ENCODE measurements around the gene KRTAP12-2. TPM values are rescaled to one million over a fixed set of nuclear protein-coding genes. Genes with fewer than 3 reads are reported as not detected.
A peak's percentile ranks its signal among the peaks of the same experiment; 100 is the strongest.
"Not testable (repeated sequence)": the region's sequence is repeated elsewhere in the genome, so short reads cannot be mapped to it uniquely, and the experiment has no call there.

KRTAP12-2 gene
- total RNA-seq, 1 experiment from 2014 or later, result not detected

- H3K27ac ChIP-seq, result no peak overlapping the region
- no peaks in the 10 kb centered on the region for H3K27me3 ChIP-seq
- no peaks in the 10 kb centered on the region for H3K36me3 ChIP-seq
- peaks cover 8% of the 10 kb centered on the region; the same call in 1 of the 2 replicates for H3K4me1 ChIP-seq
- no peak overlapping the region for H3K4me3 ChIP-seq
- no peaks in the 10 kb centered on the region; the same call in 1 of the 2 replicates for H3K9me3 ChIP-seq (replicated peaks)
- no peak for DNase-seq
Observed at GRCh38 chr21:44682580-44683151, 15.9 kb upstream of the KRTAP12-2 start.

DNA sequence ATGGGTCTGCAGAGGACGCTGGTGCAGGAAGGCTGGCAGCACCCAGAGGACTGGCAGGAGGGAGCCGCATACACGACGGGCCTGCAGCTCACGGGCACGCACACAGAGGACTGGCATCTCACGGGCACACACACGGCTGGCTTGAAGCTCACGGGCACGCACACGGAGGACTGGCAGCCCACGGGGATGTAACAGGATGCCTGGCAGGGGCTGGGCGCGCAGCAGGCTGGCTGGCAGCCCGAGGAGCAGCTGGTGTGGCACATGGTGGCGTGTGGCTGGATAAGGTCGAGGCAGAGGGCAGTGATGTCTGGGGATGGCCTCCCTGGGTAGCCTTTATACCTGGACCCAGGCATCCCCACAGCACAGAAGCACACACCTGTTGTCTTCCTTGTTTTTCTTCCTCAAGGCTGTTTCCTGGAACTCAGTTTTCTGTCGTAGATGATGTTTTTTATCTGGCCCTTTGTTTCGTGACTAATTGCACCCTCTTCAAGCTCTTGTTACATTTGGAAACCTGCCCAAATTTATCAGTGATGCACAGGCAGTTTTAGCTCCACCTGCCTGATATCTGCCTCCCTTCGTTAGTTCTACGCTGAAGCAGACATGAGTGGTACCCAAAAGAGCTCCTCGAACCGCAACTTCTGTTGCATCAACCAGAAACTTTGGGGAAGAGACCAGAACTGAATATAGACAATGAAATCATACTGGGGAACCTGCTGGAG, 15.3 kb upstream of the KRTAP12-2 start, which contains the start of gene KRTAP12-1:
Gene KRTAP12-1 (minus strand): TSS at position 303 of the 719 bp plus-strand sequence. CDS start 40 bp downstream, at position 263.
- Histone ChIP-seq H3K27me3 (no peaks in the 10 kb centered on the region), H3K9me3 (replicated peaks) (no peaks in the 10 kb centered on the region; the same call in 1 of the 2 replicates), H3K27ac (no peak within 1 kb of the TSS), H3K36me3 (no peaks in the 10 kb centered on the region), H3K4me1 (peaks cover 8% of the 10 kb centered on the region; the same call in 1 of the 2 replicates), H3K4me3 (no peak within 1 kb of the TSS)
- DNase-seq, result peak in 1 of 2 experiments; percentile 23

- H3K4me1 ChIP-seq, result no peaks in the 10 kb centered on the region
- H3K4me3 ChIP-seq, result no peak overlapping the region
- DNase-seq, result no peak
- no peaks in the 10 kb centered on the region; the same call in 1 of the 2 replicates for H3K9me3 ChIP-seq (replicated peaks)
- no peaks in the 10 kb centered on the region for H3K36me3 ChIP-seq
- no peaks in the 10 kb centered on the region for H3K27me3 ChIP-seq
- H3K27ac ChIP-seq, result no peak overlapping the region
Observed at GRCh38 chr21:44681152-44681551, 14.4 kb upstream of the KRTAP12-2 start.

DNA sequence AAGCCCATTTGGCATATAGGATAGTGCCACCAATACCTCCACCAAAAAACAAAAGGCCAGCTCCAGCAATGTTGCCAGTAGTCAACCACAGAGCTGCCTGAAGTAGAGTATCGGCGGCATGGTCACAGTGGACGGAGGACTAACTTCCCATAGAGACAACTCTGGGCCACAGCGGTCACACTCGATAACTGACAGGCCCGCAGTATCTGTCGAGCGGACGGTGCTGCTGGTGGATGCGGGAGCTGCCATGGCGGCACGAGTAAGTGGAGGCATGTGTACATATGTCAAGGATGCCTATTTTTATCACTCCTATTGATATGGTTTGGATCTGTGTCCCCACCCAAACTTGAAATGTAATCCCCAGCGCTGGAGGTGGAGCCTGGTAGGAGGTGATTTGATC, 11.2 kb upstream of the KRTAP12-2 start:
- no peak overlapping the region for H3K4me3 ChIP-seq
- H3K27ac ChIP-seq, result no peak overlapping the region
- H3K27me3 ChIP-seq, result no peaks in the 10 kb centered on the region
- H3K36me3 ChIP-seq, result no peaks in the 10 kb centered on the region
- H3K9me3 ChIP-seq (replicated peaks), result peaks cover 1% of the 10 kb centered on the region; the same call in 1 of the 2 replicates
- DNase-seq, result no peak
- no peaks in the 10 kb centered on the region for H3K4me1 ChIP-seq

DNA sequence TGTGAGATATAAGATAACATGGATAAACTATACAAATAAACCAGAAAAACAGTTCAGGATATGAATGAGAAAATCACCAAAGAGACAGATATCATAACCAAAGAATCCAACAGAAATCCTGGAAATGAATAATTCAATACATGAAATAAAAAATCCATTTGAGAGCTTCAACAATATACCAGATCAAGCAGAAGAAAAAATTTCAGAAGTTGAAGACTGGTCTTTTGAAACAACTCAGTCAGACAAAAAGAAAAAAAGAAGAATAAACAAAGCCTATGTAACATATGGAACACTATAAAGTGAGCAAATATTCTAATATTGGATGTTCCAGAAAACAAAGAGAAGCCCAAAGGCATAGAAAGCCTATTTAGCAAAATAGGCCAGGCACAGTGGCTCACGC, 5.2 kb upstream of the KRTAP12-2 start:
- Histone ChIP-seq H3K27me3 (no peaks in the 10 kb centered on the region), H3K4me1 (no peaks in the 10 kb centered on the region), H3K4me3 (no peak overlapping the region), H3K27ac (no peak overlapping the region), H3K36me3 (no peaks in the 10 kb centered on the region), H3K9me3 (replicated peaks) (0 out of 2 replicates have a peak, but pooled peaks cover 3% of the 10 kb centered on the region)
- no peak for DNase-seq

GRCh38 chr21:44670642-44671432, 4.1 kb upstream of the KRTAP12-2 start:
- Histone ChIP-seq H3K9me3 (replicated peaks) (0 out of 2 replicates have a peak, but pooled peaks cover 3% of the 10 kb centered on the region), H3K27me3 (no peaks in the 10 kb centered on the region), H3K36me3 (no peaks in the 10 kb centered on the region), H3K4me1 (no peaks in the 10 kb centered on the region), H3K27ac (no peak overlapping the region), H3K4me3 (no peak overlapping the region)
- no peak for DNase-seq

DNA sequence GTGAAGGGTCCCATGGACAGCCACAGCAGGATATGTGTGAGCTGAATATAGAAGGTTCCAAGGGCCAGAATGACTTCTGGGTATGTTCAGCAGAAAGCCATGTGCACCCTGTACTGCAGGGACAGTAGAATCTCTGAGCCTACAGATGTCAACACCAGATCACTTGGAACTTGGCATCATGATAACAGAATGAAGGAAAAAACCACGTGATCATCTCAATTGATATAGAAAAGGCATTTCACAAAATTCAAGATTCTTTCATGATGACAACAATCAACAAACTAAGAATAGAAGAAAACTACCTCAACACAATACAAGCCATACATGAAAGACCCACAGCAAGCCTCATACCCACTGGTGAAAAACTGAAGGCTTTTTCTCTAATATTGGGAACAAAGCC, 885 bp upstream of the KRTAP12-2 start:
- Histone ChIP-seq H3K4me1 (no peaks in the 10 kb centered on the region), H3K9me3 (replicated peaks) (0 out of 2 replicates have a peak, but pooled peaks cover 3% of the 10 kb centered on the region), H3K27me3 (no peaks in the 10 kb centered on the region), H3K4me3 (no peak overlapping the region), H3K36me3 (no peaks in the 10 kb centered on the region), H3K27ac (no peak overlapping the region)
- DNase-seq, result no peak

- no peaks in the 10 kb centered on the region for H3K27me3 ChIP-seq
- H3K27ac ChIP-seq, result no peak overlapping the region
- H3K36me3 ChIP-seq, result no peaks in the 10 kb centered on the region
- no peak overlapping the region for H3K4me3 ChIP-seq
- 0 out of 2 replicates have a peak, but pooled peaks cover 3% of the 10 kb centered on the region for H3K9me3 ChIP-seq (replicated peaks)
- no peaks in the 10 kb centered on the region for H3K4me1 ChIP-seq
- DNase-seq, result no peak
Observed at GRCh38 chr21:44664691-44665090, 2.0 kb downstream of the KRTAP12-2 start.

DNA sequence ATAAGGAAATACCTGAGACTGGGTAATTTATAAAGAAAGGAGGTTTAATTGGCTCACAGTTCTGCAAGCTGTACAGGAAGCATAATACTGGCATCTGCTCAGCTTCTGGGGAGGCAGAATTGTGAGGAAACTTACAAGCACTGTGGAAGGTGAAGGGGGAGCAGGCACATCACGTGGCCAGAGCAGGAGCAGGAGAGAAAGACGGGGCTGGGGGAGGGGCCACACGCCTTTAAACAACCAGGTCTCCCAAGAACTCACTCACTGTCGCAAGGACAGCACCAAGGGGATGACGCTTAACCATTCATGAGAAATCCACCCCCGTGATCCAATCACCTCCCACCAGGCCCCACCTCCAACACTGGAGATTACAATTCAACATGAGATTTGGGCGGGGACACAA, 5.2 kb downstream of the KRTAP12-2 start:
- not testable (repeated sequence) for H3K9me3 ChIP-seq (replicated peaks); H3K36me3 ChIP-seq; DNase-seq; H3K27ac ChIP-seq; H3K4me1 ChIP-seq; H3K4me3 ChIP-seq; H3K27me3 ChIP-seq

DNA sequence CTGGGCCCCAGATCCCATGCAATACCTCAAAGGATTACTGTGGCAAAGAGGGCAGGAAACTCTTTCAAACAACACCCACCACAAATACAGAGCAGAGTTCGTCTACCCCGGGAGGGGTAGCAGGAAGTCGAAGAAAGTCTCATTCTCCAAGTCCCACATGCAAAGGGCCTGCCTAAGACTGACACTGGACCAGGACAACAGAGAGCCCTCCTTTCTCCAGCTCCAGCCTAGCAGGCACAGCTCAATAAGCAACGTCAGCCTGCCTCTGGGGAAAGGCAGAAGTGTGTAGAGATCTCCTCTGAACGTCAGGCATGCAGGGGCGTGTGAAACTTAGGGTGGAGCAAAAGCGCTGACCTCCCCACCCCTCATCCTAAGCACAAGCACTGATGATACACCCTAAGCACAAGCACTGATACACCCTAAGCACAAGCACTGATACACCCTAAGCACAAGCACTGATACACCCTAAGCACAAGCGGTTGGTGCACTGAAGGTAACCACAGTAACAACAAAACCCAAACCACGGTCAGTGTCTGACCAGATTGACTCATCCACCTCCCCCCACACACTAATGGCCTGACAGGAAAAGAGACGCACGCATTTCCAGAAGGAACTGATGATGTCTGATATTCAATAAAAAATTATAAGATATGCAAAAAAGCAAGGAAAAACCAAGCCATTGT, 7.7 kb downstream of the KRTAP12-2 start:
- no peak overlapping the region for H3K27ac ChIP-seq
- H3K27me3 ChIP-seq, result no peaks in the 10 kb centered on the region
- H3K9me3 ChIP-seq (replicated peaks), result peaks cover 6% of the 10 kb centered on the region; the same call in 1 of the 2 replicates
- no peaks in the 10 kb centered on the region for H3K4me1 ChIP-seq
- H3K4me3 ChIP-seq, result no peak overlapping the region
- H3K36me3 ChIP-seq, result no peaks in the 10 kb centered on the region
- no peak for DNase-seq

- Histone ChIP-seq H3K27ac (no peak overlapping the region), H3K27me3 (no peaks in the 10 kb centered on the region), H3K4me3 (no peak overlapping the region), H3K4me1 (no peaks in the 10 kb centered on the region), H3K9me3 (replicated peaks) (peaks cover 6% of the 10 kb centered on the region; the same call in 1 of the 2 replicates), H3K36me3 (no peaks in the 10 kb centered on the region)
- DNase-seq, result no peak
Observed at GRCh38 chr21:44658541-44658910, 8.2 kb downstream of the KRTAP12-2 start.

- no peak for DNase-seq
- Histone ChIP-seq H3K4me1 (no peaks in the 10 kb centered on the region), H3K4me3 (no peak within 1 kb of the TSS), H3K27me3 (no peaks in the 10 kb centered on the region), H3K9me3 (replicated peaks) (peaks cover 6% of the 10 kb centered on the region; the same call in 1 of the 2 replicates), H3K36me3 (no peaks in the 10 kb centered on the region), H3K27ac (no peak within 1 kb of the TSS)
Observed at GRCh38 chr21:44657635-44658540, 8.8 kb downstream of the KRTAP12-2 start, which contains the start of gene KRTAP12-3. Gene KRTAP12-3 (plus strand): TSS chr21:44657932. CDS start chr21:44657980, 48 bp downstream.

DNA sequence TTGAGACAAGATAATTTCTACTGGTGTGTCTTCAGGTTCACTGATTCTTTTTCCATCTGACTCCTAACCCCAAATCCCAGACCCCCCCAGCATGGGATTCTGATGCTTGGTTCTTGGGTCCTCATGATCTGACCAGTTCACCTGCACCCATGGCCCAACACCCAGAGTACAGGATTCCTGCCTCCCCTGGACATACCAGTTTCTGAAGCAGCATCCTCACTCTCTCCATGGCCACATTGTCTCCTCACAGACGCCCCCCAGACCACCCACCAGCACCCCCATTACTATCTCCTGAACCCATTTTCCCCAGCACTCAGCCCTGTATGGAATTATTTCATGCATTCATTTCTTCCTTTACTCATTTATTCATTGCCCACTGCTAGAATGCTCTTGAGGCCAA, 9.9 kb downstream of the KRTAP12-2 start:
- Histone ChIP-seq H3K27ac (no peak overlapping the region), H3K9me3 (replicated peaks) (peaks cover 6% of the 10 kb centered on the region; the same call in 1 of the 2 replicates), H3K36me3 (no peaks in the 10 kb centered on the region), H3K27me3 (no peaks in the 10 kb centered on the region), H3K4me3 (no peak overlapping the region), H3K4me1 (no peaks in the 10 kb centered on the region)
- no peak for DNase-seq

Measured in SJCRH30 (cell line).